Cerebellar cortex (tissue), 1 donor: ENCODE results near the gene BRD9.
"Not testable (repeated sequence)": the region's sequence is repeated elsewhere in the genome, so short reads cannot be mapped to it uniquely, and the experiment has no call there.

Experiments used
- DNase-seq: peaks from one replicate; pipeline ENCODE4 v3.0.0-alpha.2; 2015; ENCODE audit warnings: low spot score

Gene BRD9

DNA sequence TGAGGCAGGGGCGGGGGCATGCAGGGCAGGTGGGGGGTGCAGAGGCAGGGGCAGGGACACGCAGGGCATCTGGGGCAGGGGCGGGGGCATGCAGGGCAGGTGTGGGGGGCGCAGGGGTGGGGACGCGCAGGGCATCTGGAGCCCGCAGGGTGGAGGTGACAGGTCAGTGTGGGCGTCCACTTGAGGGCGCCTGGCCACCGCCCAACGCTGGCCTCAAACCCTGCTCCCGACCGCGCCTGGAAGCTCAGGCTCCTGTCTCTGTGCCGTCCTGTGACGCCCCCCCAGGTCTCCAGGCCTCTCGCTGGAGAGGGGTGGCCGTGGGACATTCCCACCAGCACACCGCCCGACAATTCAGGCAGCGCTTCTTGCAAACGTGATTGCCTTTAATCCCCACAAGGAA lies 48.7 kb downstream of the BRD9 start:
- DNase-seq: not testable (repeated sequence)

DNA sequence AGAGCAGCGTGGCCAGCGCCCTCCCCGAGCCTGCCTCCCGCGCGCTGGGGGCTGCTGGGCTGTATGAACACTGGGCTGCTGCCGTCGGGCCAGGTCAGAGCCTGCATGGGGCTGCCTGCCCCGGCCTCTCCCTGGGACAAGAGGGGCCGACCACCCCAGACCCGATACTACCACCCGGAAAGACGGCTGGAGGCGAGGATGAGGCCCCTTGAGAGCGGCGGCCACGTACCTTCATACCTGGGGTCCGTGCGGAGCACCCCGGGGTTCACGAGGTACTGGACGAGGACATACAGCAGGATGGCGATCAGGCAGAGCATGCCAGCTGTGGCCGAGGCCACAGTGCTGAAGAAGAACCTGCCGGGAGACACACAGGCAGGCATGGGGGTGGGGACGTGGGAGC lies 49.2 kb downstream of the BRD9 start:
- not testable (repeated sequence) for DNase-seq

- not testable (repeated sequence) for DNase-seq
Measured at GRCh38 chr5:842402-843221, 50.0 kb downstream of the BRD9 start.

DNA sequence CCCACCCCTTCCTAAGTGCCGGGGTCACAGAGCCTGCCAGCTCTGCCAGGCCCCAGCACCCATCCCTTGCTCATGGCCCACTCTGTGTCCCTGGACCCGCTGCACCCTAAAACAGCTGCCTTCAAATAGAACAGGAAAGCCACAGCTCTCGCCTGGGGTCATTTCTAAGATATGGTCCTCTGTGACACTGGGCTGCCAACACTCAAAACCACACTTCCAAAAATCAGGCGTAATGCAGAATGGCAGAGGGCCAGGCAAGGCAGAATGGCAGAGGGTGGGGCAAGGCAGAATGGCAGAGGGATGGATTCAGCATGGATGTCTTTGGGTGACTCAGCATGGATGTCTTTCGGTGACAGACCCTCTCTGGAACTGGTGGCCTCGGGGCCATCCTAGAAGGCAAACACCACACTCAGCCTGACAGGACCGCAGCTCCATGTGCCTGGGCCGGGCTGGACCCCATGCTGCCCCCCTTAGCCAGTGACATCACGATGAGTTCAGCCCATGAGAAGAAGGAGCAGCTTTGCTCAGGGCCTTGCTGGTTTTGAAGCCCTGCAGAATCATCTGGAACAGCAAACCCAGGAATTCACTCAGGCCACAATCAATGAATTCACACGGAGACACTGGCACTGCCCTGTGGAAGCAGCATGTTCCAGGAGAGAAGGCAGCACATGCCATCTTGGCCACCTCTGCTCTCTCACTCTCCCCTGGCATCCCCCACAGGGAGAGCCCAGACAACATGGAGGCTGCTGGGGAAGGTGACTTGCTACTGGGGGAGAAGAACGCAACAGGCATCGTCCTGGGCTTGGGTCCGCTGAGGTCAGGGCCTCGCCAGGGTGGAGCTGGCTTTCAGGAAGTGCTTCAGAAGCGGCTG lies 50.8 kb downstream of the BRD9 start:
- DNase-seq: not testable (repeated sequence)

GRCh38 chr5:840974-841435 lies 51.6 kb downstream of the BRD9 start:
- DNase-seq: not testable (repeated sequence)

DNA sequence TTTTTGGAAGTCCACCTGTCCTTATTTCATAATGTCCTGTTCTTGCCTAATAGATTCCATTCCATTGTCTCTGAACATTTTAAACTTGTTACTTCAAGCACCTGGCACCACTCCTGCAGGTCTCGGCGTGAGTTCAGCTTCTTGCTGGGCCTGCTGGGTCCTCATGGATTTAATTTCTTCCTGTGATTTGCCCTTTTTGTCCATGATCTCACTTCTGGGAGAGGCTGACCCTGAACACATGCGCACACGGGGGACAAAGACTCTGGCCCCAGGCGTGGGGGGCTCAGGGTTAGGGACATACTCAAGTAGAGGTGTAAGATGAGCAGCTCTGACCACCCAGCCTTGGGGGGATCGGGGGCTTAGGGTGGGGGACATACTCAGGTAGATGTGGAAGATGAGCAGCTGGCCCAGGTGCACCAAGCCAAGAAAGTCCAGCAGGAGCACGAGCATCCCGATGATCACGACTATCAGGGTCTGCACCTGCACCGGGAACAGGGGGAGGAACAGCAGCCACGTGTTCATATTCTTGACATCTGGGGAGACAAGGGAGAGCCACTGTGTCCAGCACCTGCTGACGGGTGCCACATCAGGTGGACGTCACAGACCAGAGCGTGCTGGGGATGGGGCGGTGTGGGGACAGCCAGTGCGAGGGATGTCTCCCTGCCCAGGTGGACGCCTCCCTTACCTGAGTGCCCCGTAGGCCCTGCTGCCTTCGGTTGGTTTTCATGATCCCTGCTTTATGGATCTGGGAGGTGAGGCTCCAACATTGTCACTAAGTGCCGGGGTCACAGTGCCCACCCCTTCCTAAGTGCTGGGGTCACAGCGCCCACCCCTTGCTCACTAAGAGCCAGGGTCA lies 52.3 kb downstream of the BRD9 start:
- not testable (repeated sequence) for DNase-seq

- DNase-seq: peak; percentile 88
Measured at GRCh38 chr5:838431-838851, 54.2 kb downstream of the BRD9 start.

- not testable (repeated sequence) for DNase-seq
Measured at GRCh38 chr5:837621-838121, 54.9 kb downstream of the BRD9 start.

- DNase-seq: not testable (repeated sequence)
Measured at GRCh38 chr5:835933-836612, 56.5 kb downstream of the BRD9 start.

DNA sequence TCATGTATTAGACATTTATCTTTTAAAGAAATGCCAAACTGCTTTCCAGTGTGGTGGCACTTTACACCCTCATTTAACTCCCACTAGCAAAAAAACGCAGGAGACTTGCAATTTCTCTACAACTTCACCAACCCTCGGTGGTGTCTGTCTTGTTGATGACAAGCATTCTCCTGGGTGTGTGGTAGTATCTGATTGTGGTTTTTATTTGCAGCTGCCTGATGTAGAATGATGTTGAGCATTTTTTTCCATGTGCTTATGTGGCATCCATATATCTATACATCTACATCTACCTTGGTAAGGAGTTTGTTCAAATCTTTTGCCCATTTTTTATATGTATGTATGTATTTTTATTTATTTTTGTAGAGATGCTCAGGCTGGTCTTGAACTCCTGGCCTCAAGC lies 58.6 kb downstream of the BRD9 start:
- not testable (repeated sequence) for DNase-seq

GRCh38 chr5:828194-828593 lies 64.4 kb downstream of the BRD9 start:
- DNase-seq: not testable (repeated sequence)

DNA sequence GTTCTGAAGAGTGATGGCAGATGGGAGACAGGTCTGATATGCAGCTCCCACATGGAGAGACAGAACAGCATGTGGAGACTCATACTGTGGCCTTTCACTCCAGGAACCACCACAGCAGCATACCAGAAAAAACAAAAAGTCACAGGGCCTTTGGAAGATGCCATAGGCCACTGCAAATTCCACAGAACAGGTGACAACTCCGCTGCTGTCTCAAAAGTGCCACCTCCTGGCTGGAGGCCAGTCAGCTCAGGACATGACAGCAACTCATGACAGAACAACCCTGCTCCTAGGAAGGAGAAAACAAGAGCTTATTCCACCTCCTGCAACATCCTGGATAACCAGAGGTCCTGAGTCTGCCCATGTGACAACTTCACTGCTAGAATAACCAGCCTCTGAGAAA lies 67.1 kb downstream of the BRD9 start:
- DNase-seq: not testable (repeated sequence)

DNA sequence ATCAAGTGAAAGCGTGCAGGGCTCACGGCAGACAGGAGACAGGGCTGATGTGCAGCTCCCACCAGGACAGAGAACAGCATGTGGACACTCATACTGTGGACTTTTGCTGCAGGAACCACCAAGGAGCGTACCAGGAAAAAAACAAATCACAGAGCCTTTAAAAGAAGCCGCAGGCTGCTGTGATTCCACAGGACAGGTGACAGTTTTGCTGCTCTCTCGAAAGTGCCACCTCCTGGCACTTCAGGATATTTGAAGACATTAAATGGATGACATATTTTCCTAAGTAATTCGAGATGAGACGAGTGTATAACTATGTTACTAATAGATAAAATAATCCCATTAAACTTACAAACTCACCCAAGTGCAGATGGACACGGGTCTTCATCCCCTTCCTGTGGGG lies 71.1 kb downstream of the BRD9 start:
- DNase-seq: peak; percentile 33

DNA sequence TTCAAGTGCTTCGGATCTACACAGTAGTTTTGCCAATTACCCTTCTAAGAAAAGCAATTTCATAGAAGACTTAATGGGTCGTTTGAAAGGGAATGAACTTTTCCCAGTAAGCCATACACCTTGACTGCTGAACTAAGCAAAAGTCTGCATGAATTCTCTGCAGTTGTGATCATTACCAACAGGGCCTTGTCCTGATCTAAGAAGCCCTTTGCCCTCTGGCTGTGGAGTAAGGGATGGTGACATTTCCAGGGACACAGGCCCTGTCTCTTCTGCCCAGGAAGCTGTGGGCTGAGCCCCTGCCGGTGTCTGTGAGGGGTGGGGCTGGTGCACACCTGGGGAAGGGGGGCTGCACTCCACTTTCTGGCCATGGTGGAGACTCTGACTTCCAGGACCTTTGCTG lies 72.4 kb downstream of the BRD9 start:
- no peak for DNase-seq

- DNase-seq: no peak
Measured at GRCh38 chr5:819078-819477, 73.5 kb downstream of the BRD9 start.

DNA sequence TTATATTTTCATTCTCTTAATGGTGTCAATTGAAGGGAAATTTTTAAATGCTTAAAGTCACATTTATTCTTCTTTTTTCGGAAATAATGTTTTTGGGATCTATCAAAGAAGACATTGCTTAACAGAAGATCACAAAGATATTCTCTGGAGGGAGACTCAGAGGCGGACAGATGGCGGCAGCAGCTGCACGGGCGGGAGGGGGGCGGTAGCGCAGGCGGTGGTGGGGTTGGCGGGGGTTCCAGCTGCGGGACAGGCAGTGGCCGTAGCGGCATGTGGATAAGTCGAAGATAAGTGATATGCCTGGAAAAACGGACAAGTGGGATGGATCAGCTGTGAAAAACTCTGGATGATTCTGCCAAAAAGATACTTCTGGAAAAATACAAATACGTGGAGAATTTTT lies 76.4 kb downstream of the BRD9 start:
- DNase-seq: no peak

GRCh38 chr5:815449-815848 lies 77.2 kb downstream of the BRD9 start:
- no peak for DNase-seq
